DMS79 treated with DMSO at 0.1 percent for 48 hours (cell line): ENCODE measurements around the gene ERC1.
"Not testable (repeated sequence)": the region's sequence is repeated elsewhere in the genome, so short reads cannot be mapped to it uniquely, and the experiment has no call there.

Source experiments
- DNase-seq: peaks from one replicate; lab custom pipeline; 2025; lab: John Stamatoyannopoulos, UW

The ERC1 gene

DNA sequence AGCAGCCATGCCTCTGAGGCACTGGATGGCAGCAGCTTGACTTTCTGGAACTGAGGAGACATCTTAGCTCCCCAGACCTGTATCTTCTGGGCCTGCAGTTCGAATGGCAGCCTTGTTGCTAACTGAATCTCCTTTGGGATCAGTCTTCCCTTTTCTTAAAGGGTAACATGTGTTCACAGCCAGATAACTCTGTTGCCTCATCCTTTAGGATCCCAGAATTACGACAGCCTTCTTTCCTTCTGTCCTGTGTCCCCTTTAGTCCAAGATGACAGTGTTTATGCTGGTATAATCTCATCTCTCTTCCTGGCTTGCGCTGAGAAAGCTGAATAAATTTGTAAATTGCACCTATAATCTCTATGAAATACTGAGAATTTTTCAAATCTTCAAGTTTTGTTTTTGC lies 9.1 kb upstream of the ERC1 start:
- DNase-seq = no peak

DNA sequence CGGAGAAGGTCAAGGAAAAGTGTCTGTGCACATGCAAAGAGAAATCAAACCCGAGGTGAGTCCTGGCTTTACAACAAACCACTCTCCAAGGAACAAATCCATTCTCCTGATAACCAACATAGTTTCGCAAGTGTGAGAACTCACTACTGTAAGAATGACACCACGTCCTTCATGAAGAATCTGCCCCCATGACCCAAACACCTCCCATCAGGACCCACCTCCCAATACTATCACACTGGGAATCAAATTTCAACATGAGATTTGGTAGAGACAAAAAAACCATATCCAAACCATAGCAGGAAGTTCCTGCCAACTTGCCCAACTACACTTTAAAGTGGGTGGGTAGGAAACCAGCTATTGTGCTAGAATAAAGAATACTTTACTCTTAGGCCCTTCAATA lies 2.4 kb upstream of the ERC1 start:
- no peak for DNase-seq

DNA sequence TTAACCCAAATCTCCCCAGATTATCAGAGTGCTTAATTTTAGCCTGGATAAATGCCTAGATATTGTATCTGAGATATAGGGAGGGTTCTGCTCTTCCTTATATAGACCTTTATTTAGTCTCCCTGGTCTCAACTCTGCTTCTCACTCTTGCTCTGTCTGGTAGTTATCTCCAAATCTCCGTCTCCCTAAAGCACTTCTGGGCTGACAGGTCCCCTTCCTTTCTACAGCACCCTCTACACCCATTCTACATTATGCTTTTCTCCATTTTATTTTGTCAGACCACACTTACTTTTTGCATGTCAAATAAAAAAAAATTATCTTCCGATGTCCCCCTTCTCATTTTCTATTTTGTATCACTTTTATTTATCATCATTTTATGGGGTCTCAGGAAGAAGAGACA lies 2.0 kb upstream of the ERC1 start:
- no peak for DNase-seq

DNA sequence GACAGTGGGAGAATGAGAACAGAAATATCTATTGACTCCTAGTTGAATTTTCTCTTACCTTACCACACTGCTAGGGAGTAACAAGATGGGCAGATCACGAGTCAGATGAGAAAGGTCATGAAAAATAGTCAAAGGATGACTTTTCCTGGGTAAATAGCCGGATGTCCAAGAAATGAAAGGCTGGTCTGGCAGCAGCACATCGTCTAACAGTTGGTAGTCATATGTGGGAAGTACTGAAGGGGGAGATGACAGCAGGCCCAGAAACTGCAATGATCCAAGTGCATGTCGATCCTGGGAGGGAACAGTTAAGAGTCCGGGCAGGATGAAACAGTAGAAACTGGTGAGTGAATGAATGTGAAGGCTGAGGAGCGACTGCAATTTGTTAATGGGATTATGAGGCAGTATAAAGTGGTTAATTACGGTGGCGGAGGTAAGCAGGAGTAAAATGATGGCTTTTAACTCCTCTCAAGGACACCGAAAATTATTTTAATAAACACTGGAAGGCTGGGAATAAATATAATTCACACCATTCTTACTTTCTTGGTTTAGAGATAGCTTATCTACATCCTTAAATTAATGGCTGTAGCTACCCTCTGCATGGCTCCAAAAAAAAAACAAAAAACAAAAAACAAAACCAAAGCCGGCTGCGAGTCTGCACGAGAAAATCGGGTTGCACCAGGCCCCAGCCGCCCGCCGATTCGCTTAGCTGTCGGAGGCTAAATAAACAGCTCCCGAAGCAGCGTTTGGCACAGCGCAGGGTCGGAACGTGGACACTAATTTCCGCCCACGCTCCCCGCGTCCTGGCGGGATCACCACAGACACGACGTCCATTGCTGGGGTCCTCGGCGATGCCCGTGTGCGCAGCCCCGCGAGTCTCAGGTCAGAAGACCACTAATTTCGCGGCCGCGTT lies 1.0 kb upstream of the ERC1 start:
- DNase-seq = peak; percentile 72

DNA sequence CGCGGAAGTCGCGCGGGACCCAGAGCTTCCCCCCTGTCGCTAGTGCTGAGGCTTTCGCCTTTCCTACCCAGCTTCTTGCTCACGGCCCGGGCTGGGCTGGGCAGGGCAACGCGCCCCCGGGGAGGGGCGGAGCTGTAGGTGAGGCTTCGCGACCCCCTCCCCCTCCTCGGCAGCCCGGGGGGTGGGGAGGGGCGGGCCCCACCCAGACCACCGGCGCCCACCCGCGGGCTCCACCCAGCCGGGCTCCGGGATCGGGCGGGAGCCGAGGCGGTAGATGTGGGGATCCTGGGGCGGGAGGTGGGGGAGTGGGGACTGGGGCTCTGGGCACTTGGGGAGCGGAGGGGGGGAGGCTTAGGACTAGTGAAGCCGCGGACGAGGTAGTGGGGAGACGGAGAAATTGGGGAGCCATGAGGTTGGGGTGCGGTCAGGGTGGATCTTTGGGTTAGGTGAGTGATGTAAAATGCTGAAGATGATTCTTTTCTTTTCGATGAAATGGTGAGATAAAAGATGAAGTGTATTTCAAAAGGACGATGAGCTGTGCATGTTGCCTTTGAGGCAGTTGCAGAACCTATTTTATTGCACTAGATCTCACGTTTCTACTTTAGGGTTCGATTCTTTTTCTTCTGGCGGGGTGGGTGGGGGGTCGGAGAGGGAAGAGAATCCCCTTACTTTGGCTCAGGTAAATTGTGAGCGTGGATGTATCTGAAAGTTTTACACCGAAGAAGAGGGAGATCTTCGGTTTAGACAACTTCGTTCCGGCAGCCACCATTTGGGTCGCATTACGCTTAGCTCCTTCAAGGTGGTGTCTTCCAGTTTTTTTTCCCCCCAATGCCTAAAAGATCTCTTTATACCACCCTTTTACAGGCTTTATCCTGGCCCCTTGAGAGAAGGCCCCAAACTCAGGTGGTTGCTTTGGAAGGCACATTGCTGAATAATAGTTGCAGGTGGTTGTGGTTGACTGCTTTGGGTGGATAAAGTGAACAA lies 619 bp downstream of the ERC1 start:
- DNase-seq = peak; percentile 67

DNA sequence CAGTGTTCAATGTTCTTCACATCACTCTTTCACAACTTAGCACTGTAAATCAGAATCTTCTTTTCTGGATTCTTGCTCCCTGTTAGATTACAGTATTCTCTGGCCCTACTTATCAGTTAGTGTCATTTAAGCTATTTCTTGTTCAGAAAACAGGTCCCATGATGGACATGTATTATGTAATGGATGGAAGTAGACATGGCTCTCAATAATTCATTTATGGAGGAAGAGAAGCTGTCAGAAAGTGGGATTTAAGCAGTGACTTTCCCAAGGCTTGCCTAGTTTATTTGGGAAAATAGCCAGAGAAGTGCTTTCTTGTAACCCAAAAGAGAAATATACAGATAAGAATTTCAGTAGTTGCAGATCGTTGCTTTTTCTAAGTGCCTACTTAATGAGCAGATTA lies 1.6 kb downstream of the ERC1 start:
- no peak for DNase-seq

DNA sequence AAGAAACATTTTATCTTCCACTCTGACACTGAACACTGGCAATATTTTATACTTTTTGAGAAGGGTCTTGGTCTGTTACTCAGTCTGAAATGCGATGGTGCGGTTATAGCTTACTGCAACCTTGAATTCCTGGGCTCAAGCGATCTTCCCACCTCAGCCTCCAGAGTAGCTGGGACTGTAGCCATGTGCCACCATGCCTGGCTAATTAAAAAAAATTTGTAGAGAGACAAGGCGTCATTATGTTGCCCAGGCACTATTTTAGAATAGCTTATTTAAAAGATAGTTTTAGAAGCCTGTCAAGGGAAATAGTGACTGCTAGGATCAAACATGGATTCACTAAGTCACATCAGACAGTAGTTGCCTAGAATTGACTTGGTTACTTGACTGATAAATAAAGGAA lies 5.9 kb downstream of the ERC1 start:
- DNase-seq = no peak

DNA sequence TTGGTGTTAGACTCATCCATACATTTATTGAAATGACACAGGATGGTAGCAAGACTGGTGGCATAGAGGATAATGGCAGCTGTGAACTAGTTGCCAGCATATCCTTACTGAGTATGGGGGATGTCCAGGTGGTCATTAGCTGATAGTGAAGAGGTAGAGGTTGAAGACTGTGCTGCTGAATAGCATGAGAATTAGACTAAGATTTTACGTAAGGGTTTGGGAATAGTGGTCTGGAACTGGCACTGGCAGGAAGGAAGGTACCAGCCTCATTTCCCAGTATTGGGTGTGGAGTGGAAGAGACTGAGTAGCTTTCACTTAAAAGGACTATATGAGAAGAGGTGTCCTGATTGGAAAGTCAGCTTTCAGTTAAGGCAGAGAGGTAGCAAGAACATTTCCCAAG lies 6.5 kb downstream of the ERC1 start:
- no peak for DNase-seq

DNA sequence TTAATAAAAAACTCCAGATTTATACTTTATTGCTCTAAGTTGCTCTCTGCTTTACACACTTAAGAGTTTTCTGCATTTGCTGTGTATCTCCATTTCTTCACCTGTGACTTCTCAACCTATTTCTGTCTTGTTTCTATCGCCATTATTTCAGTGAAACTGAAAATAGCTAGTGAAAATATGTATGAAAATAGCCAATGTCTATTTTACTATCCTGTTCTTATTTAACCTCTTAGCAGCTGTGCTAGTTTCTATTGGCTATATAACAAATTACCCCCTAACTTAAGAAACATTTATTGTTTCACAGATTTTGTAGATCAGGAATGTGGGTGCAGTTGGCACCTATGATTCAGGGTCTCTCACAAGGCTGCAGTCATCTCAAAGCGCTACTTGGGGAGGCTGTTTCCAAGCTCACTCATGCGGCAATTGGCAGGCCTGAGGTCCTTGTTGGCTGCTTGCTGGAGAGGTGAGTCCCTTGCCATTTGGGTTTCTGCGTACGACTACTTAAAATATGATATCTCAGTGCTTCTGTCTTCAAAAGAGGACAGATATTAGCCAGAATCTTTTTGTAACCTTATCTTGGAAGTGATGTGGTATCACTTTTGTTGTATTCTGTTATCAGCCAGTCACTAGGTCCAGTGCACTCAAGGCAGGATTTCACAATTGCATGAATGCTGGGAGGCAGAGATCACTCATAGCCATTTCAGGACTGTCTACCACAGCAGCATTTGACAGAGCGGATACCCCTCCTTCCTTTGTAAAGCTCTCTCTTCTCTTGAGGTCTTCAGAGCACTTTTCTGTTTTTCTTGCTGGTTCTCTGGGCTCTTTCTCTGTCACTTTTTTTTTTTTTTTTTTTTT lies 7.2 kb downstream of the ERC1 start:
- no peak for DNase-seq

DNA sequence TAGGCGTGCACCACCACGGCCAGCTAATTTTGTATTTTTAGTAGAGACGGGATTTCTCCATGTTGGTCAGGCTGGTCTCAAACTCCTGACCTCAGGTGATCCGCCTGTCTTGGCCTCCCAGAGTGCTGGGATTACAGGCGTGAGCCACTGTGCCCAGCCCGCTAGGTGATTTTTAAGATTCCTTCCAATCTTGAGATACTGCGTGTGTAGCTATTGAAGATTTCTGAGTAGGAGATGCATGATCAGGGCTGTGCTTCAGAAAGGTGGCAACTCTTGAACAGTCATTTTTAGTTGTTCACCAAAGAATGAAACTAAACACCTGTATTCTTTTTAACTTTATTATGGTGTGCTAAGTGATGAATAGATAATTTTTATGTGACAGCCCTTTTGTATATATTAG lies 8.7 kb downstream of the ERC1 start:
- DNase-seq = not testable (repeated sequence)

DNA sequence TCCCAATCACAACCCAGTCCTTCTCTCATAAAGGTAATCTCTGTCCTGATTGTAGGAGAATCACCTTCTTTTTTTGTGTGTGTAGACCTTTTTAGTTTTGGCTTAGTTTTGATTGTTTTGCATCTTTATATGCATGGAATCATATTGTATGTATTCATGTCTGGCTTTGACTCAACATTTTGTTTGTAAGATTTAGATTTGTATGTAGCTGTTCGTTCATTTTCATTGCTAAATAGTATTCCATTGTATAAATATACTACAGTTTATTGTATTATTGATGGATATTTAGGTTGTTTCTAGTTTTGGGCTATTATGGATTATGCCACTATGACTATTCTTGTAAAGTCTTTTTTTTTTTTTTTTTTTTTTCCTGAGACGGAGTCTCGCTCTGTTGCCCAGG lies 10.5 kb downstream of the ERC1 start:
- DNase-seq = no peak

DNA sequence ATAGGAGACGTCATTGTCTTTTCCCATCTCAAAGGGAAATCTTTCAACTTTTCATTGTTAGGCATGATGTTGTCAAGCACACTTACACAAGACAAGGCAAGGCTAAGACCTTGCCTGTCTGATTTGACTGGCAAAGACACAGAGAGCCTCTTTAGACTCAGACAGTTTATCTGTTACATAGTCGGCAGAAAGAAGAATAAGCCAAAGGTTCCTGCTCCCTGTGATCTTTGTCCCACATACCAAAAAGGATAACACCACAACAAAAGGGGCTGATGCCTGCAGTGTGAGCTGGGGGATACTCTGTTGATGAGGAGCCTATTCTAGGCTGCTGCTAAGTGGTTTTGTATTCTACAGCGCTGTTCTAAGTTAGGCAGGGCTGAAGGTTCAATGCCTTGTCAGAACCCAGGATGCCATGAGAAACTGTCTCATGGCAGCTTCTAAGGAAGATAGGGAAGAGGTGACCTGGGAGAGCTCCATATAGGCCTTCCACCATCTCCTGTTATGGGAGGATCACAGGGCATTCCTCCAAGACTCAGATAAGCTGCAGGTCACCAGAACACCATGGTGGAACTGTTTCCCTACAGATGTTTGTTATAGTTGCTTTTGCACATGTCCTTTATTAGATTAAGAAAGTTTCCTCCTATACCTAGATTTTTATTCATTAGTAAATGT lies 12.7 kb downstream of the ERC1 start:
- DNase-seq = no peak

DNA sequence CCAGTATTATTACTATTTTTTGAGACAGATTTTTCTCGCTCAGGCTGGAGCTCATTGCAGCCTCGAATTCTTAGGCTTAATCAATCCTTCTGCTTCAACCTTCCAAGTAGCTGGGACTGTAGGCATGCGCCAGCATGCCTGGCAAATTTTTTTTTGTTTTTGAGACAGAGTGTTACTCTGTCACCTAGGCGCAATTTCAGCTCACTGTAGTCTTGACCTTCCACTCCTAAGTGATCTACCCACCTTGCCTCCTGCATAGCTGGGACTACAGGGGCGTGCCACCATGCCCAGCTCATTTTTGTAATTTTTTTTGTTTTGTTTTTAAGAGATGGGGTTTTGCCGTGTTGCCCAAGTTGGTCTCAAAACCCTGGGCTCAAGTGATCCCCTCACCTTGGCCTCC lies 15.2 kb downstream of the ERC1 start:
- DNase-seq = no peak

DNA sequence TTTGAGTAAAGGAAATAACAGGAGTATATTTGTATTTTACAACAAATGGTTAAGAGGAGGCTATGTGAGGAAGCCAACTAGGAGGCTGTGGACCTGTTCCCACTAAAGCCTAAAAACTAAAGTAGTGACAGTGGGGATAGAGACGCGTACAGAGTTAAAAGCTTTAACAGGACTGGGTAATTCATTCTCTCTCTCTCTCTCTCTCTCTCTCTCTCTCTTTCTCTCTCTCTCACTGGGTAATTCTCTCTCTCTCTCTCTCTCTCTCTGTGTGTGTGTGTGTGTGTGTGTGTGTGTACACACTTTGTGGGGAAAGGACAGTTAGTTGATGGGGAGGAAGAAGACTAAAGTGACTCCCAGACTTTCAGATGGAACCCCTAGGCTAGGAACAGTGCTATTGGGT lies 16.3 kb downstream of the ERC1 start:
- no peak for DNase-seq

DNA sequence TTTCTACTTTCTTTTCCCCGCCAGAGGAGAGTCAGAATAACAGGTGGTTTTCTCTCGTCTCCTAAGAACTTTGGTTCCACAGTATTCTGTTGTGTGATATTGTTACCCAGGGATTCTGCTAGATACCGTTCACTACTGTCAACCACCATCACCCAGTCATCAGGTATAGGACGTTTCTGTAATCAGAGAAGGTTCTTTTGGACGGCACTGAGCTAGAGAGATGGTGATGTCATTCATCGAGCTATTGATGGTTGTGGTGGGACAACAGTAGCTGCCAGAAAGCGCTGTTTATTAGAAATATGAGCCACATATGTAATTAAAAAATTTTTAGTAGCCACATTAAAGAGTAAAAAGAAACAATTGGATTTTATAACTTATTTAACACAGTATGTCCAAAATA lies 17.0 kb downstream of the ERC1 start:
- no peak for DNase-seq

DNA sequence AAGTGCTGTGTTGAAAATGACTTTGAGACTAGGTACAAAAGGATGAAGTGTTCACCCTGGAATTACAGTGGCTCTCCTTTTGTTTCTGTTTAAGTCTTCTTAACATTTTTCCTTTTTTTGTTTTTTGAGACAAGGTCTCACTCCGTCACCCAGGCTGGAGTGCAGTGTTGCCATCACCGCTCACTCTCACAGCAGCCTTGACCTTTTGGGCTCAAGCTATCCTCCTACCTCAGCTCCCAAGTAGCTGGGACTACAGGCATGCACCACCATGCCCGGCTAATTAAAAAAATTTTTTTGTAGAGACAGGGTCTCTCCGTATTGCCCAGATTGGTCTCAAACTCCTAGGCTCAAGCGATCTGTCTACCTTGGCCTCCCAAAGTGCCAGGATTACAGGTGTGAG lies 20.1 kb downstream of the ERC1 start:
- no peak for DNase-seq

DNA sequence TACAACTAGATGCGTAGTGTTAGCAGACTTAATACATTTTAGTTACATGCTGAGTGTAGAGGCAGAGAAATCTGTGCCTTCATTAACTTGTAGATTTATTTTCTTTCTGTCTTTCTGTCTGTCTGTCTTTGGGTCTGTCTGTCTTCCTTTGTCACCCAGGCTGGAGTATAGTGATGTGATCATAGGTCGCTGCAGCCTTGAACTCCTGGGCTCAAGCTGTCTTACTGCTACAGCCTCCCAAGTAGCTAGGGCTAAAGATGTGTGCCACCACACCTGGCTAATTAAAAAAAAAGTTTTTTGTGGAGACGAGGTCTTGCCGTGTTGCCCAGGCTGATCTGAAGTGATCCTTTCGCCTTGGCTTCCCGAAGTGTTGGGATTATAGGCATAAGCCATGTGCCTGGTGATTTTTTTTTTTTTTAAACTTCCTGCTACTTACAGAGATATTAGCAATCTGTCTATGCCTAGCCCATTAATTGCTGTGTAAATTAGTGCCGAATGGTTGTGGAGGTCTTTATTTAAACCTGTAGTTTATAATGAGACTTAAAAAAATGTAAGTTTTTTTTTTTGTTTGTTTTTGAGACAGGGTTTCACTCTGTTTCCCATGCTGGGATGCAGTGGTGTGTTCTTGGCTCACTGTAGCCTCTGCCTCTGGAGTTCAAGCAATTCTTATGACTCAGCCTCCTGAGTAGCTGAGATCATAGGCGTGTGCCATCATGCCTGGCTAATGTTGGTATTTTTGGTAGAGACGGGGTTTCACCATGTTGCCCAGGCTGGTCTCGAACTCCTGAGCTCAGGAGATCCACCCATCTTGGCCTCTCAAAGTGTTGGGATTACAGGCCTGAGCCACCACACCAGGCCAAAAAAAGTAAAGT lies 22.8 kb downstream of the ERC1 start:
- DNase-seq = no peak

DNA sequence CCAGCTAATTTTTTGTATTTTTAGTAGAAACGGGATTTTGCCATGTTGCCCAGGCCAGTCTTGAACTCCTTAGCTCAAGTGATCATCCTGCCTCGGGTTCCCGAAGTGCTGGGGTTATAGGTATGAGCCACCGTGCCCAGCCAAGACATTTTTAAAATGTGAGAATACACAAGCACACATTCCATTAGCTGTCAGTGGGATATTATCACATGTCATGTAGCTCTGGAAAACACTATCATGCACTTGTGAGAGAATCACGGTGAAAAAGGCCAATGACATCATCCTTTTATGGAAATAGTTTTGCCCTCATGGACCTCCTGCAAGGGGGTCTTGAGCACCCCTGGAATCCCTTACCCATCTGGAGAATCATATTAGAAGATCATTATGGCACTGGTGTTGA lies 28.3 kb downstream of the ERC1 start:
- DNase-seq = no peak

DNA sequence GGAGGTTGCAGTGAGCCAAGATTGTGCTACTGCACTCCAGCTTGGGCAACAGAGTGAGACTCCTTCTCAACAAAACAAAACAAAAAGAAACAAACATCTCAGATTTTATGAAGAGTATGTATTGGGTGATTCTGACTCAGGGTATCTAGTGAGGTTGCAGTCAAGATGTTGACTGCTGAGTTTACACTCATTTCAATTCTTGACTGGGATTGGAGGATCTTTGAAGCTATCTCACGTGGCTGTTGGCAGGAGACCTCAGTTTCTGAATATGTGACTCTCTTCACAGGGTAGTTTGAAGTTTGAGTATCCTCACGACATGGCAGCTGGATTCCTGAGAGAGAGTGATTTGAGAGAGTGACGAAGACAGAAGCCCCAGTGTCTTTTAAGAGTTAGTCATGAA lies 29.4 kb downstream of the ERC1 start:
- DNase-seq = no peak
